HG03521 (cell line): ENCODE data around the gene GALNT2.
A peak's percentile ranks its signal among the peaks of the same experiment; 100 is the strongest.

Experiments
- ATAC-seq: cut with Tn5 transposase; IDR thresholded peaks from one replicate; pipeline ENCODE4 v1.9.1; 2021; ENCODE audit warnings: mild to moderate bottlenecking, moderate library complexity; ENCODE audit not compliant: unreplicated experiment

The GALNT2 gene

DNA sequence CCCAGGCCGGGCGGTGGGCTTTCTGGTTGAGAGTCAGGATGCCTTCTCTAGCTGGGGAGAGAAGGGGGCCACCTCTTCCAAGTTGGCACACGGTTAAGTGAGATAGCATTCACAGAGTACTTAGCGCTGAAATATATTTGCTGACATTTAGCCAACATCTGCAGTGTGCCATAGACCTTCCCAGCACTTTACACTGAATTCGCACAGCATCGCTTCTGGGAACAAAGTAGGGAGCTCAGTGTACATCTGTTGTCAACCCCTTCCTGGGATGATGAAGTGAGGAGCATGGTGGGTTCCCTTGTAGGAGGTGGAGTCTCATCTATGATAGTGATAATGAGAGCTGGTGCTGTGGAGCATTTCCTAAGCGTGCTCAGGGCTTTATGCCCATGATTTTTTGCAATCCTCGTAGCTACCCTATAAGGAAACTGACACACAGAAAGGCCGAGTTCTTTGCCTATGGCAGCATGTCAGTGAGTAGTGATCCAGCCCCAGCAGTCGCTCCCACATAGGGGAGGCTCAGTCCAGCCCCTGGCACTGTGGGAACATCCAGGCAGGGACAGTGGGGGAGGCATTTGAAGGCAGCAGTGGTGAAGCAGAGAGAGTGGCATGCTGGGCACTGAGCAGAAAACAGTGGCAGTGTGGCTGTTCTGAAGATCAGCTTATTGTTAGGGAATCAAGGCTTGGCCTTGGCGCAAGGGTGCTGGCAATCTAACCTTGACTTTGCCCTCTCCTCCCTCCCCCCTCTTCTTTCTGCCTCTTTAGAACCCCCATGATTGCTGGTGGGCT is 182.8 kb downstream of the GALNT2 start:
- no peak for ATAC-seq

DNA sequence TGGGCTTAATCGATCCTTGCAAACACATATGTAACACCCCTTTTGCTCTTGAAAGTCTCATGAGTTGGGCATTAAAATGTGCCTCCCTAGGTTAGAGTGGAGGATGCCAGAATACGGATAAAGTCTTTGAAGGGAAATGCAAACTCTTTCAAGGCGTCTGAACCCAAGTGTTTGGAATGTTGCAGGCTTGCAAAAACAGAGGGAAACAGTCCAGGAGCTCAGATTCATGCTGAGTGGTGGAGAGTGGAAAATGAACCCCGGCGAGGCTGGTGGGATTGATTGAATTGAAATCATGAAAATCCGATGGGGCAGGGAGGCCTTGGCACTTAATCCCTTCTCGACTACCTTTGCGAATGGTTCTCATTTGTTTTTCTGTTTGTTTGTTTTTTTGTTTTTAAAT is 183.6 kb downstream of the GALNT2 start:
- no peak for ATAC-seq

DNA sequence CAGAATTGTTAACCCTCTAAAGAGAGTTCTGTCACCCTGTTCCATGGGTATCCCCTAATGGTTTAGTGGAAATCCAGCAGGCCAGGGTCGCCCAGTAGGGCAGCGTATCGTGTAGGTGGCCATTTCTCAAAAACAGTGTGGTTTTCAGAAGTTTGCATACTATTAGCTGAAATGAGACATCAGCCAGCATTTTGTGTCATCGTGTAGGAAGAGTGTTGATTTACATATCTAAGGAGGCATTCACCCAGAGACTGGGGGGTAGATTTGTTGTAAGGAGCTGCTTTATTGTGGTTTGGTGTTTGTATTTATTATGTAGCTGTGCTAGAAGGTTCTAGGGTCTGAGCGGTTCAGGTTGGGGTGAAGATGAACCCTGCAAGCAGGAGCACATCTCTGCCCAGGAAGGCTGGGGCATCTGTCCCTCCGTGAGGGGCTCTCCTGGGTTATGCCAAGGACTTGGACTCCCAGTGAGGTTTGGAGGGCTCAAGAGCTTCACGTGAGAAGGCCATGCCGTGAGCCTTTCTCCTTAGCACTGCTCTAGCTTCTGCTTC is 184.7 kb downstream of the GALNT2 start:
- ATAC-seq = peak; percentile 88

- no peak for ATAC-seq
Measured at GRCh38 chr1:230253150-230253549, 186.1 kb downstream of the GALNT2 start.

DNA sequence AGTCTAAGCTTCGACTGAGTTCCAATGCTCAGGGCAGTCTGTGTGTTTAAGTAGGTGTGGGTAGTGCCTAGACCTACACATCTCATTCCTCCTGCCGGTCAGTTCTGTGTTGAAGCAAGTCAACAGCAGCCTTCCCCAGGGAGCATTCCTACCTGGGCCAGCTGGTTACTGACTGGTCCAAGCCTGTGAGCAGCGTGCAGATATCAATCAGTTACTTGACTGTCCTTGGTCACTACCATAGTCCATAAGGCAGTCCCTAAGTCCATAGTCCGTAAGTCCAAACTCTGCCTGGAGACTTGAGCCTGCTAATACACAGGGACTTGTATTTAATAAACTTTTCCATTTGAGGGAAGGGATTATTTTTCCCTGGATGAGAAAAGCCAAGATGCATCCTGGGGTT is 187.2 kb downstream of the GALNT2 start:
- ATAC-seq = no peak

DNA sequence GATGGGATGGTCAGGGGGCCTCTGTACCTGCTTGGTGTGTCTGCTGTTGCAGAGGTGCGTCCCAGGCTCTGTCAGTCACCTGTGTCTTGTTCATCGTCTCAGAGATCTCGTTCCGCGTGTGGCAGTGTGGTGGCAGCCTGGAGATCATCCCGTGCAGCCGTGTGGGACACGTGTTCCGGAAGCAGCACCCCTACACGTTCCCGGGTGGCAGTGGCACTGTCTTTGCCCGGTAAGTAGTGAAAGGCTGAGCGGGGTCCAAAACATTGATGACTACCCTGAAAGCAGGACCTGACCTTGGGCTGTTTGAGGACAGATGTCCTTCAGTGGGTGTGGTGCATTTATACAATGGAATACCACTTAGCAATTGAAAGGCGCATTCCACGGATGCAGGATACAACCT is 188.1 kb downstream of the GALNT2 start:
- no peak for ATAC-seq

- no peak for ATAC-seq
Measured at GRCh38 chr1:230255991-230256390, 189.0 kb downstream of the GALNT2 start.

DNA sequence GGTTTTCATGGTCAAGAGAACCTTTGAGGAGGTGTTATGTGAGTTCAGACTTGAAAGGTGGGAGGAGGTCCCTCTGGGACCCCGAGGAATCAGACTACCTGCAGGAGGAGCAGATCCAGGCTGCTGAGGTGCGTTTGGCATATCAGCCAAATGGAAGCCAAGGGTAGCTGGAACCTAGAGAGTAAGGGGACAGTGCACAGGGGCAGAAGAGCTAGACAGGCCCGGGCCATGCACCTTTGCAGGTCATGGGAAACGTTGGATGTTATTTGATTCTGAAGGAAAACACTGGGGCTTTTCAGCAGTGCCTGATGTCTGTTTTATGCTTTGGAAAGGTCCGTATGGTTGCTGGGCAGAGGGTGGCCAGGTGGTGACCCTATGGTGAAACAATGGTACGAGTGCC is 189.9 kb downstream of the GALNT2 start:
- ATAC-seq = no peak

- ATAC-seq = no peak
Measured at GRCh38 chr1:230259621-230260020, 192.6 kb downstream of the GALNT2 start.

- no peak for ATAC-seq
Measured at GRCh38 chr1:230260831-230261230, 193.8 kb downstream of the GALNT2 start.

DNA sequence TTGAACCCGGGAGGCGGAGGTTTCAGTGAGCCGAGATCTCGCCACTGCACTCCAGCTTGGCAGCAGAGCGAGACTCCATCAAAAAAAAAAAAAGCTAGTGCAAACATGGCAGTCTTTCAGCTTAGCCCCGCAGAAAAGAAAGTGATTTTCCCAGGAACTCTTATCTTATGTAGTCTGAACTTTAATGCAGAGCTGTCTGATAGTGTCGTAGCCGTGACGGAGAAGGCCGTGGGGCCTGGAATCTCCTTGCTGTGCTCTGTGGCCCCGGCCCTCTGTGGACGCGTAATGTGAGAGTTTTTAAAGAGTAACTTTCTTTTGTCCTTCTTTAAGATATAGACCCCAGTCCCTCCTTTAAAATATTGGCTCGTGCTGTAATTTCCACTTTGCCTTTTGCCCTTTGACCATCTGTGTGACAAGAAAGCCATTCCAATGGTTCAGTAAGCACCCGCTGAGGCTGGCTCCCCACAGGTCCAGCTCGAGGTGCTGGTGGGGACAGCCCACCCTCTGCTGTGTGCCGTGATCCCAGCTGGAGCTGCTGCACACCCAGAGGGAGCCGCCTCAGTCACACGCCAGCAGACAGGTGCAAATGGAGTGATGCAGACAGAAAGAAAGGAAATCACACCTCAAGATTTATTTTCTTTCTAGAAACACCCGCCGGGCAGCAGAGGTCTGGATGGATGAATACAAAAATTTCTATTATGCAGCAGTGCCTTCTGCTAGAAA is 195.1 kb downstream of the GALNT2 start:
- ATAC-seq = no peak

DNA sequence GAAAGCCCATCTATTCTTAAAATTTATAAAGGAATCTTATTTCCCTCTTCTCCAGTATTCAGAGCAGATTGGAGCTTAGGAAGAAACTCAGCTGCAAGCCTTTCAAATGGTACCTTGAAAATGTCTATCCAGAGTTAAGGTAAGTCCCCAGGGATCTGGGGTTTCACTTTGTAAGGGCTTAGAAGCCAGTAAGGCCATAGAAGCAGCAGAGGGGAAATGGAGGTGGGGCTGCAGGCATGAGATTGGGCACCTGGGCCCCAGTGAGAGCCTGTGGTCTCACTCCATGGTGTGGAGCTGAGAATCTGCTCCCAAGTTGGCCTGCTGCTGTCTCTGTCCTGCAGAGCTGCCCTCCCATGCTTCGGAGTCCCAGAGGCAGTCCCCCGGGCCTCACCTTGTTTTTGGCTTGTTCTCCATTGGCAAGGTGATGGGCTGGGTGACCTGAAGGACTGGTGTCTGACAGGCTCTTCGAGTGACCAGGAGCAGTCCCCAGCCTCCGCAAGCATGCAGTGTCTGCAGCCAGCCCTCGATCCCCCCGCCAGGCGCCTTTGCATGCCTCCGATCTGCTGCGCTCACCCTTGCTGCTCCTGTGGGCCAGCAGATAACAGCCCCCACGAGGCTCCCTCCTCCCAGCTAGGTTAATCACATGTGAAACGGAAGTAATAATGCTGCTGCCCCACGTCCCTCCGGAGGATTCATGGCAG is 196.0 kb downstream of the GALNT2 start:
- no peak for ATAC-seq

DNA sequence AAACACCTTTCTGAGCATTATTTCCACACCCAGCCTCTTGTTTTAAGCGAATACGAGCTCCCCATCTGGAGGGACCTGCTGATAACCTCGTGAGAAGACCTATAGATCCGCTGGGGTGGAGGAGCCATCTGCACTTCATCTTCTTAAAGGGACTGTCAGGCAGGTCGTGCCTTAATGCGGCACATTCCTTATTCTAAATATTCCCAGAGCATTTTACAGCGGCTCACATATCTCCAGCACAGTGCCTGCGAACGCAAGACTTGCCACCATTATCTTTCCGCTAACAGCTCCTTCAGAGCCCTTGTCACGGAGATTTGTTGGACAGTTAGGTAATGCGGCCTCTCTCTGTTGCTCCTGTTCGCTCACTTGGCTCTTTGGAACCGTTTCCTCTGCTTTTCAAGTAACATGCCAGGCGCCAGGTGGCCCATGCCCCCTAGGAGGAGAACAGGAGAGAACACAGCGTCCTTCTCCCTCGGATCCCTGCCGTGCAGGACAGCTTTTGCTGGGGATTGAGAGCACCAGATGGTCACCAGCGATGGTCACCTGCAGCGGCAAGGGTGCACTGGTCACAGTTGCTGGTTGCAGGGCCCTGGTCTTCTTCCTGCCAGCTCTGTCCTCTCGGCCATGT is 196.6 kb downstream of the GALNT2 start:
- no peak for ATAC-seq

- no peak for ATAC-seq
Measured at GRCh38 chr1:230264342-230264741, 197.3 kb downstream of the GALNT2 start.

- ATAC-seq = no peak
Measured at GRCh38 chr1:230265200-230266115, 198.4 kb downstream of the GALNT2 start.

GRCh38 chr1:230266456-230266855 is 199.4 kb downstream of the GALNT2 start:
- ATAC-seq = no peak

DNA sequence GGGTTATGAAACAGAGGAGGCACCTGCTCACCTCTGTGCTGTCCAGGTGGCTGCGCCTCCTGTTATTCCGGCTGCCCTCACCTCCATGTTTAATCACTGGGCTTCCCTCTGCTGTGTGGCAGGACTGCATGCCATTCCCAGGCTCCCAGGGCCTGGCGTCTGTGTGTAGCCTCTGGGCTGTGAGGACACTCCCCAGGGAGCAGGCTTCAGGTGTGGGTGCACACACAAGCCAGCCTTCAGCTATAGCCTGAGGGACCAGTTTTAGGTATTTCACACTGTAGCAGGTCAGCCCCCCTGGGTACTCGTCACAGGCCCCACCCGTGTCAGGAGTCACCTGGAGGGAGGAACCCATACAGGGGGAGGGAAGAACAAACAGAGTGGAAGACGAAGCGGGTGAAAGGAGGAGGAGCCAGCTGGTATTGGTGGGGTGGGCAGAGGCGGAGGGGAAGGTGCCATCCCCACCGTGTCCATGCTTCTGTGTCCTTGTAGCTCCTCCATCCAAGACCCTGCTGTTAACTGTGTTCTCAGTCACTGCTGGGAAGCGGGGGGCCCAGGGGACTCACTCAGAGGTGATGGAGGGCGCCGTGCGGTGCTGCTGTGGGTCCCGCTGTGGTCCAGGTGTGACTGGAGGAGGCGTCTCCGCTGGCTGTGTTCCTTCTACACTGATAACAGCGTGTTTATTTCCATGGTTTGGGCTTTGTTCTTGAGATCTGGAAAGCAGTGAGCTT is 200.5 kb downstream of the GALNT2 start:
- no peak for ATAC-seq

DNA sequence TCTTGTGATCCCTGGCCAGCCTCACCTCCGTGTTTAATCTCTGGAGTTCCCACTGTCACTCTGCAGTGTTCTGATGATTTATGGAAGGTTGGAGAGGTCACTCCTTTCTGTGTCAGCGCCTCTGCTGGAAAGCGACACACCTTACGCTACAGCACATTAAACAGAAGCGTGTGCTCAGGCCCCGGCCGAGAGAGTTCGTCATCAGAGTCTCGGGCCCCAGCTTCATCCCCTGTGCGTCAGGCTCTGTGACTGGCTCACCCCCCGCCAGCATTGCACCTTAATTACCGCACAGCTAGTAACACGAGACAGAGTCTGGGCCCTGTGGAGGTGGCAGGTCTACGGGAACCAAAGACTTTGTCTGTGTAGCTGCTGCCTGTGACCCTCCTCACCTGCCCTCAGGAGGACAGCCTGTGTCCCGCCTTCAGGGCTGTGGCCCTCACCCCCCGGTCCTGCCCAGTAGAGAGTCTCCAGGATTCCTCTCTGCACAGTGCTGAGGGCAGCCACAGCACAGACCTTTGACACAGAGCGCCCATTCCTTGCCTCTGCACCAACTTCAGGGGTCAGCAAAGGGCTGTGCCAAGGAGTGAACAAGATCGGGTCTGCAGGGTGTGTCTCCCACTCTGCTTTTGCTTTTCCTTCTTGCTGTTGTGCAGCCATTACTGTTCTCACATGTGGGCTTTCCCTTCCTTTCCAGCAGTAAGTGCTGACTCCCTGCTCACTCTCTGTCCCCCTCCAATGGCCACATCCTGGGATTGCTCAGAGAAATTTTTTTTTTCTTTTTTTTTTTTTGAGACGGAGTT is 201.5 kb downstream of the GALNT2 start:
- ATAC-seq = no peak

- no peak for ATAC-seq
Measured at GRCh38 chr1:230270185-230270558, 203.1 kb downstream of the GALNT2 start.
